HCT116 (cell line): Measurements from ENCODE around the gene TRAPPC12. TPM values are rescaled to one million over a fixed set of nuclear protein-coding genes. Genes with fewer than 3 reads are reported as not detected.

Experiments
- ATAC-seq: fragments of 200-7000 bp; cut with Tn5 transposase; 2 replicates; pipeline ENCODE4 v1.9.1; 2020; ENCODE audit warnings: mild to moderate bottlenecking, moderate library complexity
- BruUV-seq: library from RNA; stranded (reverse); fragments of 400-500 nt; replicated peaks from 2 replicates; lab custom pipeline; 2021; lab: Mats Ljungman, UMichigan
- CTCF ChIA-PET: fragments of 300-600 bp; sonication (Branson Sonifier 250); formaldehyde crosslinking; loops from one replicate; lab custom pipeline; 2021; ENCODE audit warnings: antibody characterized with exemption; lab: Charles Lee
- POLR2A ChIA-PET: fragments of 300-600, 350-600 bp; sonication (Branson Sonifier 250); formaldehyde crosslinking; loops from one replicate; lab custom pipeline; 2021; ENCODE audit warnings: antibody characterized with exemption; lab: Charles Lee
- RAD21 ChIA-PET, 2 experiments: fragments of 300-600 bp; sonication (Branson Sonifier 250); formaldehyde crosslinking; loops; one replicate each; lab custom pipeline; 2023; ENCODE audit warnings: low total read pairs in 2 of 2; ENCODE audit not compliant: uncharacterized antibody in 2 of 2, unreplicated experiment in 2 of 2, low non-redundant PET in 1 of 2; lab: Charles Lee
- DNase-seq: peaks from one replicate; pipeline ENCODE4 v3.0.0-alpha.2; 2010; ENCODE audit warnings: low read depth, low spot score
- H2AFZ ChIP-seq: fragments of 200-600 bp; shearing (Covaris generic), sonication (generic); 2 replicates; pipeline ENCODE4 v1.6.1; 2017; ENCODE audit warnings: low read depth, mixed run types, mixed read lengths, antibody characterized with exemption, low read length; ENCODE audit not compliant: poor library complexity, severe bottlenecking
- H3K27ac ChIP-seq: 2 replicates; pipeline ENCODE4 v1.5.1; 2012; ENCODE audit warnings: low read depth, low read length
- H3K27me3 ChIP-seq: fragments of 200-600 bp; sonication (generic); 2 replicates; pipeline ENCODE4 v1.6.1; 2016; ENCODE audit warnings: mixed run types, low read length, mixed read lengths; ENCODE audit not compliant: insufficient read depth
- H3K36me3 ChIP-seq, 2 experiments: fragments of 200-500 bp in 1 of 2; fragments of 200-600 bp in 1 of 2; sonication (Bioruptor generic) in 1 of 2; sonication (generic) in 1 of 2; 2 replicates each; pipeline versions ENCODE4 v1.5.1 to v1.6.1; 2014 to 2016; ENCODE audit warnings: low read length in 2 of 2, inconsistent platforms in 1 of 2, mixed read lengths in 1 of 2, mixed run types in 1 of 2; ENCODE audit not compliant: insufficient read depth in 2 of 2, control insufficient read depth in 1 of 2
- H3K4me1 ChIP-seq, 2 experiments: fragments of 200-600 bp in 1 of 2; sonication (generic) in 1 of 2; 2 replicates each; pipeline versions ENCODE4 v1.5.1 to v1.6.1; 2012 to 2017; ENCODE audit warnings: low read length in 2 of 2, inconsistent platforms in 1 of 2, mild to moderate bottlenecking in 1 of 2, mixed read lengths in 1 of 2, mixed run types in 1 of 2, moderate library complexity in 1 of 2; ENCODE audit not compliant: insufficient read depth in 2 of 2, control insufficient read depth in 1 of 2
- H3K4me2 ChIP-seq: fragments of 200-600 bp; sonication (generic); 2 replicates; pipeline ENCODE4 v1.6.1; 2017; ENCODE audit warnings: mixed run types, low read length, mixed read lengths
- H3K4me3 ChIP-seq, 2 experiments: fragments of 200-600 bp in 1 of 2; sonication (generic) in 1 of 2; replicated peaks in 1 of 2; 2 replicates each; pipeline ENCODE4 v1.5.1; 2011 to 2016; ENCODE audit warnings: low read length in 2 of 2, control low read depth in 1 of 2, low read depth in 1 of 2, mild to moderate bottlenecking in 1 of 2, mixed read lengths in 1 of 2, mixed run types in 1 of 2
- H3K79me2 ChIP-seq: fragments of 200-600 bp; sonication (generic); 2 replicates; pipeline ENCODE4 v1.6.1; 2017; ENCODE audit warnings: mild to moderate bottlenecking, mixed run types, low read length, moderate library complexity, mixed read lengths; ENCODE audit not compliant: insufficient read depth
- H3K9ac ChIP-seq: fragments of 200-600 bp; sonication (generic); 2 replicates; pipeline ENCODE4 v1.6.1; 2016; ENCODE audit warnings: low read length, mixed read lengths
- H3K9me2 ChIP-seq: fragments of 200-600 bp; sonication (generic), shearing (Covaris generic); 2 replicates; pipeline ENCODE4 v1.6.1; 2017; ENCODE audit warnings: mixed run types, mild to moderate bottlenecking, moderate library complexity; ENCODE audit not compliant: insufficient read depth
- H3K9me3 ChIP-seq, 2 experiments: fragments of 200-500 bp in 1 of 2; fragments of 200-600 bp in 1 of 2; sonication (Bioruptor generic) in 1 of 2; sonication (generic) in 1 of 2; 2 replicates each; pipeline ENCODE4 v1.6.1; 2014 to 2017; ENCODE audit warnings: low read length in 2 of 2, mixed read lengths in 2 of 2, inconsistent platforms in 1 of 2, low read depth in 1 of 2, mild to moderate bottlenecking in 1 of 2, mixed run types in 1 of 2, moderate library complexity in 1 of 2; ENCODE audit not compliant: control insufficient read depth in 1 of 2, insufficient read depth in 1 of 2
- H4K20me1 ChIP-seq: fragments of 200-600 bp; sonication (generic), shearing (Covaris generic); 2 replicates; pipeline ENCODE4 v1.6.1; 2017; ENCODE audit warnings: mixed run types, mild to moderate bottlenecking, moderate library complexity; ENCODE audit not compliant: insufficient read depth
- CBX3 ChIP-seq: IDR thresholded peaks from 2 replicates; pipeline ENCODE4 v1.6.1; 2012; ENCODE audit warnings: low read depth
- CEBPB ChIP-seq: IDR thresholded peaks from 2 replicates; pipeline ENCODE4 v1.6.1; 2012; ENCODE audit warnings: low read depth
- CTCF ChIP-seq, 3 experiments: fragments of 200-600 bp in 1 of 3; sonication (generic) in 1 of 3; IDR thresholded peaks in 2 of 3; conservative IDR thresholded peaks in 1 of 3; 2 replicates each; pipeline ENCODE4 v1.5.1; 2012 to 2017; ENCODE audit warnings: low read depth in 2 of 3, low read length in 2 of 3, antibody characterized with exemption in 1 of 3, borderline replicate concordance in 1 of 3, control low read depth in 1 of 3, mild to moderate bottlenecking in 1 of 3, mixed read lengths in 1 of 3, mixed run types in 1 of 3, moderate library complexity in 1 of 3; ENCODE audit not compliant: insufficient read depth in 1 of 3
- EGR1 ChIP-seq: IDR thresholded peaks from 2 replicates; pipeline ENCODE4 v1.6.1; 2012; ENCODE audit warnings: low read depth
- ELF1 ChIP-seq: IDR thresholded peaks from 2 replicates; pipeline ENCODE4 v1.6.1; 2012; ENCODE audit warnings: low read depth, borderline replicate concordance
- EZH2 ChIP-seq: fragments of 200-600 bp; sonication (generic); IDR thresholded peaks from 2 replicates; pipeline ENCODE4 v1.6.1; 2017; ENCODE audit warnings: antibody characterized with exemption, mixed run types
- EZH2phosphoT487 ChIP-seq: fragments of 200-600 bp; IDR thresholded peaks from 2 replicates; pipeline ENCODE4 v1.6.1; 2018; ENCODE audit warnings: antibody characterized with exemption, borderline replicate concordance
- FOSL1 ChIP-seq: IDR thresholded peaks from 2 replicates; pipeline ENCODE4 v1.6.1; 2012; ENCODE audit warnings: low read depth
- JUND ChIP-seq: IDR thresholded peaks from 2 replicates; pipeline ENCODE4 v1.6.1; 2012
- RAD21 ChIP-seq: IDR thresholded peaks from 2 replicates; pipeline ENCODE4 v1.6.1; 2012; ENCODE audit warnings: low read depth, mild to moderate bottlenecking
- SRF ChIP-seq: IDR thresholded peaks from 2 replicates; pipeline ENCODE4 v1.6.1; 2012; ENCODE audit warnings: low read depth
- YY1 ChIP-seq: IDR thresholded peaks from 2 replicates; pipeline ENCODE4 v1.6.1; 2011; ENCODE audit warnings: low read length, low read depth, moderate library complexity, mild to moderate bottlenecking; ENCODE audit not compliant: insufficient replicate concordance; ENCODE audit errors: extremely low read depth
- ZFX ChIP-seq: fragments of 450-650 bp; IDR thresholded peaks from 2 replicates; pipeline ENCODE4 v1.6.1; 2017
- ZNF274 ChIP-seq: fragments of 200-500 bp; sonication (Bioruptor generic); IDR thresholded peaks from 2 replicates; pipeline ENCODE4 v1.6.1; 2014; ENCODE audit warnings: mild to moderate bottlenecking, low read depth, low read length, inconsistent platforms
- intact Hi-C: fragments of 100-400 bp; cut with micrococcal nuclease; formaldehyde crosslinking; loops from 2 replicates; pipeline ENCODE4 v1.10.0; 2022
- total RNA-seq: library from RNA; stranded (reverse); gene quantifications from one replicate; pipeline ENCODE4 v1.2.1, GENCODE V29; 2021; ENCODE audit not compliant: unreplicated experiment

Gene TRAPPC12
- total RNA-seq, 1 experiment from 2014 or later, result 47.4 TPM

- Histone ChIP-seq H3K4me1 (no peaks in the 10 kb centered on the region), H3K27ac (no peak overlapping the region), H2AFZ (no peak overlapping the region), H3K4me2 (no peak overlapping the region), H3K36me3 (peaks cover 0 to 2% of the 10 kb centered on the region in 2 experiments; a peak in 1 of 4 replicates), H4K20me1 (no peaks in the 10 kb centered on the region), H3K27me3 (no peaks in the 10 kb centered on the region), H3K4me3 (no peak overlapping the region), H3K9me3 (no peaks in the 10 kb centered on the region), H3K9ac (no peak overlapping the region), H3K9me2 (no peaks in the 10 kb centered on the region), H3K79me2 (peaks cover 3% of the 10 kb centered on the region; the same call in 1 of the 2 replicates)
- DNase-seq (no peak), ATAC-seq (no peak)
- no TSS peak for BruUV-seq
- CTCF ChIA-PET, result no interaction called here
- no peak for TF ChIP-seq ZNF274
- no peak for TF ChIP-seq ELF1
- TF ChIP-seq CEBPB, result no peak
- no peak for TF ChIP-seq SRF
- no peak for TF ChIP-seq ZFX
- no peak for TF ChIP-seq EZH2phosphoT487
- no peak for TF ChIP-seq CTCF (IDR thresholded peaks at IDR 0.05 in 2 of 3, conservative IDR thresholded peaks at IDR 0.05 in 1 of 3; ENCODE audit: borderline replicate concordance in 1 of 3, insufficient read depth in 1 of 3, low read depth in 2 of 3, low read length in 2 of 3)
- TF ChIP-seq JUND, result no peak
- TF ChIP-seq CBX3, result no peak
- TF ChIP-seq FOSL1, result no peak
- TF ChIP-seq YY1, result no peak
- TF ChIP-seq EGR1, result no peak
- no peak for TF ChIP-seq EZH2
- no peak for TF ChIP-seq RAD21
- POLR2A ChIA-PET, result no interaction called here
- RAD21 ChIA-PET, result no interaction called here
- intact Hi-C loops, result no loop called here
Measured at GRCh38 chr2:3345621-3346020, 33.9 kb upstream of the TRAPPC12 start.
